H9 (cell line): ENCODE measurements around the gene PPP1CC. TPM values are rescaled to one million over a fixed set of nuclear protein-coding genes. Genes with fewer than 3 reads are reported as not detected.

ENCODE experiments used
- DNase-seq: peaks from one replicate; pipeline ENCODE4 v3.0.0-alpha.2; 2017
- H2AFZ ChIP-seq: one replicate; pipeline ENCODE4 v1.6.1; 2013; ENCODE audit warnings: mild to moderate bottlenecking, low read length, control low read depth, moderate library complexity
- H2AK5ac ChIP-seq: 2 replicates; pipeline ENCODE4 v1.6.1; 2013; ENCODE audit warnings: low read length, control low read depth, mixed read lengths; ENCODE audit not compliant: insufficient read length
- H2BK120ac ChIP-seq: one replicate; pipeline ENCODE4 v1.6.1; 2013; ENCODE audit warnings: low read depth, mild to moderate bottlenecking, low read length, control low read depth, inconsistent platforms; ENCODE audit not compliant: poor library complexity, severe bottlenecking
- H2BK12ac ChIP-seq: 2 replicates; pipeline ENCODE4 v1.6.1; 2013; ENCODE audit warnings: low read length, control low read depth, mixed read lengths, low read depth; ENCODE audit not compliant: insufficient read length
- H2BK15ac ChIP-seq: 2 replicates; pipeline ENCODE4 v1.6.1; 2013; ENCODE audit warnings: low read depth, low read length, control low read depth
- H2BK20ac ChIP-seq: one replicate; pipeline ENCODE4 v1.6.1; 2013; ENCODE audit warnings: low read depth, mild to moderate bottlenecking, low read length, control low read depth, inconsistent platforms; ENCODE audit not compliant: poor library complexity, severe bottlenecking
- H2BK5ac ChIP-seq: 2 replicates; pipeline ENCODE4 v1.6.1; 2013; ENCODE audit warnings: low read length, control low read depth, mixed read lengths; ENCODE audit not compliant: insufficient read length
- H3K14ac ChIP-seq: 2 replicates; pipeline ENCODE4 v1.6.1; 2013; ENCODE audit warnings: low read length, control low read depth; ENCODE audit not compliant: insufficient read depth
- H3K18ac ChIP-seq: 2 replicates; pipeline ENCODE4 v1.6.1; 2013; ENCODE audit warnings: low read depth, mild to moderate bottlenecking, mixed read lengths, low read length, control low read depth; ENCODE audit not compliant: insufficient read length
- H3K23ac ChIP-seq: 2 replicates; pipeline ENCODE4 v1.6.1; 2013; ENCODE audit warnings: low read length, control low read depth, mixed read lengths, low read depth; ENCODE audit not compliant: insufficient read length
- H3K23me2 ChIP-seq: 2 replicates; pipeline ENCODE4 v1.6.1; 2013; ENCODE audit warnings: low read depth, mild to moderate bottlenecking, mixed read lengths, low read length, control low read depth; ENCODE audit not compliant: insufficient read length, poor library complexity, severe bottlenecking
- H3K27ac ChIP-seq: 2 replicates; pipeline ENCODE4 v1.5.1; 2013; ENCODE audit warnings: low read length, control low read depth, mixed read lengths, low read depth; ENCODE audit not compliant: insufficient read length
- H3K27me3 ChIP-seq: 2 replicates; pipeline ENCODE4 v1.6.1; 2013; ENCODE audit warnings: low read length, control low read depth, inconsistent platforms; ENCODE audit not compliant: insufficient read depth
- H3K4ac ChIP-seq: 2 replicates; pipeline ENCODE4 v1.6.1; 2013; ENCODE audit warnings: low read depth, mild to moderate bottlenecking, control low read depth, inconsistent platforms, low read length, moderate library complexity
- H3K4me1 ChIP-seq: 2 replicates; pipeline ENCODE4 v1.6.1; 2013; ENCODE audit warnings: low read length, control low read depth, inconsistent platforms; ENCODE audit not compliant: insufficient read depth
- H3K4me2 ChIP-seq: 2 replicates; pipeline ENCODE4 v1.6.1; 2013; ENCODE audit warnings: low read length, control low read depth, mixed read lengths; ENCODE audit not compliant: insufficient read length, insufficient read depth
- H3K56ac ChIP-seq: 2 replicates; pipeline ENCODE4 v1.6.1; 2013; ENCODE audit warnings: low read depth, mild to moderate bottlenecking, mixed read lengths, low read length, control low read depth; ENCODE audit not compliant: insufficient read length
- H3K79me1 ChIP-seq: 2 replicates; pipeline ENCODE4 v1.6.1; 2013; ENCODE audit warnings: low read depth, mild to moderate bottlenecking, moderate library complexity, low read length, control low read depth, inconsistent platforms; ENCODE audit not compliant: insufficient read depth, poor library complexity, severe bottlenecking
- H3K79me2 ChIP-seq: 2 replicates; pipeline ENCODE4 v1.6.1; 2013; ENCODE audit warnings: low read length, control low read depth, inconsistent platforms; ENCODE audit not compliant: insufficient read depth
- H3K9ac ChIP-seq: 2 replicates; pipeline ENCODE4 v1.6.1; 2013; ENCODE audit warnings: low read length, control low read depth, mixed read lengths; ENCODE audit not compliant: insufficient read length; ENCODE audit errors: extremely low read depth
- H3K9me3 ChIP-seq: one replicate; pipeline ENCODE4 v1.6.1; 2013; ENCODE audit warnings: low read depth, low read length, inconsistent platforms; ENCODE audit not compliant: control insufficient read depth
- H3T11ph ChIP-seq: one replicate; pipeline ENCODE4 v1.6.1; 2013; ENCODE audit warnings: mild to moderate bottlenecking, low read length, control low read depth, inconsistent platforms
- H4K20me1 ChIP-seq: one replicate; pipeline ENCODE4 v1.6.1; 2013; ENCODE audit not compliant: control insufficient read depth, insufficient read length, insufficient read depth
- H4K5ac ChIP-seq: 2 replicates; pipeline ENCODE4 v1.6.1; 2013; ENCODE audit warnings: low read depth, mild to moderate bottlenecking, mixed read lengths, low read length, control low read depth; ENCODE audit not compliant: insufficient read length
- H4K8ac ChIP-seq: replicated peaks from 2 replicates; pipeline ENCODE4 v1.6.1; 2013; ENCODE audit warnings: low read length, control low read depth, mixed read lengths, low read depth; ENCODE audit not compliant: insufficient read length
- H4K91ac ChIP-seq: 2 replicates; pipeline ENCODE4 v1.6.1; 2013; ENCODE audit warnings: low read depth, mild to moderate bottlenecking, moderate library complexity, mixed read lengths, low read length, control low read depth; ENCODE audit not compliant: insufficient read length
- H3K27ac Mint-ChIP-seq, 3 experiments: 2 replicates in 2 of 3; 3 replicates in 1 of 3; pipeline ENCODE4 v1.8.0; 2020 to 2021; ENCODE audit warnings: mixed read lengths in 3 of 3, mild to moderate bottlenecking in 1 of 3, moderate library complexity in 1 of 3
- H3K27me3 Mint-ChIP-seq: 2 replicates; pipeline ENCODE4 v1.8.0; 2021; ENCODE audit warnings: low read depth, mild to moderate bottlenecking, moderate library complexity, mixed read lengths
- H3K36me3 Mint-ChIP-seq, 3 experiments: 2 replicates in 2 of 3; 3 replicates in 1 of 3; pipeline ENCODE4 v1.8.0; 2020 to 2021; ENCODE audit warnings: low read depth in 3 of 3, mixed read lengths in 3 of 3; ENCODE audit not compliant: insufficient read depth in 1 of 3
- H3K4me1 Mint-ChIP-seq, 2 experiments: 2 replicates each; pipeline ENCODE4 v1.8.0; 2020; ENCODE audit warnings: mixed read lengths in 2 of 2
- H3K4me3 Mint-ChIP-seq, 2 experiments: 2 replicates in 1 of 2; 3 replicates in 1 of 2; pipeline ENCODE4 v1.8.0; 2020 to 2021; ENCODE audit warnings: mild to moderate bottlenecking in 2 of 2, mixed read lengths in 2 of 2, moderate library complexity in 1 of 2
- H3K9me3 Mint-ChIP-seq, 2 experiments: 2 replicates in 1 of 2; 3 replicates in 1 of 2; pipeline ENCODE4 v1.8.0; 2020; ENCODE audit warnings: mild to moderate bottlenecking in 2 of 2, mixed read lengths in 2 of 2, moderate library complexity in 1 of 2
- CTCF ChIP-seq: fragments of 200-600 bp; sonication (generic); conservative IDR thresholded peaks from 3 replicates; pipeline ENCODE4 v1.8.0; 2021; ENCODE audit warnings: antibody characterized with exemption, mild to moderate bottlenecking
- WGBS: extraction: QIAGEN DNeasy Blood & Tissue Kit; methylation state at CpG from one replicate; pipeline ENCODE4 v1.1.7; 2013; ENCODE audit warnings: missing lambda C conversion rate, low lambda C conversion rate, mixed read lengths; ENCODE audit not compliant: insufficient read length; ENCODE audit errors: extremely low coverage; 5-methylcytosine and 5-hydroxymethylcytosine counted together
- total RNA-seq: library from RNA; stranded (reverse); gene quantifications from 2 replicates; pipeline ENCODE4 v1.2.1, GENCODE V29; 2021

The PPP1CC gene
- total RNA-seq, 1 experiment from 2014 or later: 286 TPM

- no peaks in the 10 kb centered on the region for H3K23me2 ChIP-seq
- H3K27ac Mint-ChIP-seq: no peak overlapping the region; a peak in 1 of 7 replicates
- H3K79me1 ChIP-seq: peaks cover 5% of the 10 kb centered on the region
- no peak overlapping the region for H2BK20ac ChIP-seq
- H3K4me1 Mint-ChIP-seq: peaks cover 24 to 37% of the 10 kb centered on the region in 2 experiments
- H3K9me3 ChIP-seq: no peaks in the 10 kb centered on the region
- no peak overlapping the region for H2AFZ ChIP-seq
- H3K27ac ChIP-seq: no peak overlapping the region
- no peak overlapping the region for H2BK12ac ChIP-seq
- peaks cover 50% of the 10 kb centered on the region for H3K79me2 ChIP-seq
- no peak overlapping the region for H3K9ac ChIP-seq
- TF ChIP-seq CTCF: no peak
- H3K27me3 Mint-ChIP-seq: no peaks in the 10 kb centered on the region
- H3K56ac ChIP-seq: no peak overlapping the region
- H3K36me3 Mint-ChIP-seq: peaks cover 52 to 82% (median 76%) of the 10 kb centered on the region in 3 experiments
- DNase-seq: no peak
- no peak overlapping the region for H2BK15ac ChIP-seq
- no peak overlapping the region for H3T11ph ChIP-seq
- H4K8ac ChIP-seq: no peak overlapping the region
- no peak overlapping the region for H4K5ac ChIP-seq
- no peaks in the 10 kb centered on the region for H3K4me1 ChIP-seq
- no peaks in the 10 kb centered on the region for H4K20me1 ChIP-seq
- H2AK5ac ChIP-seq: no peak overlapping the region
- no peak overlapping the region for H4K91ac ChIP-seq
- H3K27me3 ChIP-seq: no peaks in the 10 kb centered on the region
- no peak overlapping the region for H3K4ac ChIP-seq
- H3K18ac ChIP-seq: no peak overlapping the region
- no peak overlapping the region for H3K14ac ChIP-seq
- H3K23ac ChIP-seq: no peak overlapping the region
- no peak overlapping the region for H3K4me3 Mint-ChIP-seq
- H2BK120ac ChIP-seq: no peak overlapping the region
- no peaks in the 10 kb centered on the region for H3K9me3 Mint-ChIP-seq
- no peak overlapping the region for H3K4me2 ChIP-seq
- no CpG with 5 or more reads among the region's 2 CpGs for WGBS
- no peak overlapping the region for H2BK5ac ChIP-seq
Measured at GRCh38 chr12:110731479-110731878, 11.2 kb downstream of the PPP1CC start.
